Kidney epithelial cell (primary cell): ENCODE results near the gene EHD4. TPM values are rescaled to one million over a fixed set of nuclear protein-coding genes. Genes with fewer than 3 reads are reported as not detected.

ENCODE experiments used
- DNase-seq: peaks from one replicate; pipeline ENCODE4 v3.0.0-alpha.2; 2010; ENCODE audit warnings: low read depth
- H3K27me3 ChIP-seq: 2 replicates; pipeline ENCODE4 v1.6.0; 2011; ENCODE audit warnings: low read length; ENCODE audit not compliant: control insufficient read depth, insufficient read depth
- H3K36me3 ChIP-seq: 2 replicates; pipeline ENCODE4 v1.5.1; 2011; ENCODE audit warnings: low read length; ENCODE audit not compliant: control insufficient read depth, insufficient read depth
- H3K4me3 ChIP-seq: 2 replicates; pipeline ENCODE4 v1.5.1; 2011; ENCODE audit warnings: low read depth, mild to moderate bottlenecking, control low read depth, low read length
- total RNA-seq: library from RNA; depleted of rRNA; stranded (reverse); fragments of >200 nt; gene quantifications from 2 replicates; pipeline ENCODE4 v1.2.3, GENCODE V29; 2015
- TF ChIP-seq, protein P1 (sequence below): IDR thresholded peaks from 2 replicates; pipeline ENCODE4 v1.5.1; 2011; ENCODE audit warnings: mild to moderate bottlenecking, moderate library complexity, low read length, control low read depth, inconsistent platforms; ENCODE audit not compliant: insufficient read depth, poor library complexity, severe bottlenecking

EHD4 gene
- total RNA-seq, 1 donor from 2014 or later: 30.1 TPM

DNA sequence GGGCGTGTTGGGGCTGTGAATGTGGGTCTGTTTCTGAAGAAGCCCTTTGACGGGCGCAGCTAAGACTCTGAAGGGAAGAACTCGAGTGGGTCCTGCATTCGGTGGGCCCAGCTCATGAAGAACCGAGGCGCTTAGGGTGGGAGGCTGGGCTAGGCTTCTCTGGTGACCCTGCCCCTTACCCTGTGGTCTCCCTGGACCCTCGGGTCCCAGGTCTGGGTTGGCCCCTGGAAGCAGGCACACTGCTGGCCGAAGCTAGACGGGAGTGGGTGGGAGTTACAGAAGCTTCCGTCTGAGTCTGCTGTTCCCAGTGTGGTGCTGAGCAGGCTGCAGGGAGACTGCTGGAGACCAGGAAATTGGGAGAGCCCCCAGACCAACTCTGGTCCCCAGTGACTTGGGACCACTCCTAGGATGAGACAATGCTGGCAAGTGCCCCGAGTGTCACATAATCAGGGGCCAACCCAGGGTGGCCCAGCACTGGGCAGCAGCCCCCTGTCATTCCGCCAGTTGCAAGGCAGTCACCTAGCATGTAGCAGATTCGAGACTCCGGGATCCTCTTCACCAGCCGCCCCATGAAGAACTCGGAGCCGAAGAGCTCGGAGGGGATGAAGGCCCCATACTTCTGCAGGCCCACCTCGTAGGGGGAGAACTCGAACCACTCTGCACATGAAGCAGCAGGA, 16.7 kb upstream of the EHD4 start:
- TF ChIP-seq, protein P1, sequence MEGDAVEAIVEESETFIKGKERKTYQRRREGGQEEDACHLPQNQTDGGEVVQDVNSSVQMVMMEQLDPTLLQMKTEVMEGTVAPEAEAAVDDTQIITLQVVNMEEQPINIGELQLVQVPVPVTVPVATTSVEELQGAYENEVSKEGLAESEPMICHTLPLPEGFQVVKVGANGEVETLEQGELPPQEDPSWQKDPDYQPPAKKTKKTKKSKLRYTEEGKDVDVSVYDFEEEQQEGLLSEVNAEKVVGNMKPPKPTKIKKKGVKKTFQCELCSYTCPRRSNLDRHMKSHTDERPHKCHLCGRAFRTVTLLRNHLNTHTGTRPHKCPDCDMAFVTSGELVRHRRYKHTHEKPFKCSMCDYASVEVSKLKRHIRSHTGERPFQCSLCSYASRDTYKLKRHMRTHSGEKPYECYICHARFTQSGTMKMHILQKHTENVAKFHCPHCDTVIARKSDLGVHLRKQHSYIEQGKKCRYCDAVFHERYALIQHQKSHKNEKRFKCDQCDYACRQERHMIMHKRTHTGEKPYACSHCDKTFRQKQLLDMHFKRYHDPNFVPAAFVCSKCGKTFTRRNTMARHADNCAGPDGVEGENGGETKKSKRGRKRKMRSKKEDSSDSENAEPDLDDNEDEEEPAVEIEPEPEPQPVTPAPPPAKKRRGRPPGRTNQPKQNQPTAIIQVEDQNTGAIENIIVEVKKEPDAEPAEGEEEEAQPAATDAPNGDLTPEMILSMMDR: no peak
- H3K27me3 ChIP-seq: no peaks in the 10 kb centered on the region
- H3K36me3 ChIP-seq: no peaks in the 10 kb centered on the region
- DNase-seq: no peak
- H3K4me3 ChIP-seq: no peak overlapping the region

DNA sequence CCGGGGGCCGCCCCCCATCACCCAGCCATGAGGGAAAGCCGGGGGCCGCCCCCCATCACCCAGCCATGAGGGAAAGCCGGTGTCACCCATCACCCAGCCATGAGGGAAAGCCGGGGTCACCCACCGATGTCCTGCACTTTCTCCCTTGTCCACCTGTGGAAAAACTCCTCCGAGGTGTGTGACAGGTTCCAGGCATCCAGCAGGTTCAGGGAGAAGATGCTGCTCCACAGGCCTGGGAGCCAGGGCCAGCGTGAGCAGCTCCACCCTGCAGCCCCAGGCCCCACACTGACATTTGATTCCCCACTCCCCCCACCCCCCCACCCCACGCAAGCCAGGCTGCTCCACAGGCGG, 15.5 kb upstream of the EHD4 start:
- no peaks in the 10 kb centered on the region for H3K27me3 ChIP-seq
- no peaks in the 10 kb centered on the region for H3K36me3 ChIP-seq
- TF ChIP-seq, protein P1: no peak
- no peak for DNase-seq
- no peak overlapping the region for H3K4me3 ChIP-seq

DNA sequence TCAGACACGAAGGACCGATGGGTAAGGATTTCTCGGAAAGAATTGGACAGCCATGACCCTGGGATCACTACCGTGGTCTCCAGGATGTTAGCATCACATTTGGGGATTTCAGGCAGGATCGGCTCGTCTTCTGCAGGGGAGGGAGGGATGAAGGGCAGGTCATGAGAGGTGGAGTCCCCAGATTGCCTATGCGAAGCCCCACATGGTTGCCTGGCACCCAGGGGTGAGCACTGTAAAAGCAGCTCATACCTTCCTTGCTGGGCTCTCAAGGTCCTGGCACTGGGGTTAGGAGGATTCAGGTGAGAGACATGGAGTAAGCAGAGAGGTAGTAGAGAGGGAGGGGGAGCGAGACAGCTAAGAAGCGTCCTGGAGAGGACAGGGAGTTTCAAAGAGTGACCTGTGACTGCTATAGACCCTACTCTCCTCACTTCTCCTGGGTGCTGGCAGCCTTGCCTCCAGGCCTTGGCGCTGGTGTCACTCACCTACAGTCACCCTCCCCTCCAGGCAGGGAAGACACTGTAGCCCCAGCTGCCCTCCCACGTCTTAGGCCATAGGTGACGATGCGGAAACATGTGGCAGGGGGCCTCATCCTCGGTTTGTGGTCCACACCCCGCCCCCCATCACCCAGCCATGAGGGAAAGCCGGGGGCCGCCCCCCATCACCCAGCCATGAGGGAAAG, 15.0 kb upstream of the EHD4 start:
- H3K36me3 ChIP-seq: no peaks in the 10 kb centered on the region
- no peaks in the 10 kb centered on the region for H3K27me3 ChIP-seq
- DNase-seq: no peak
- TF ChIP-seq, protein P1: no peak
- H3K4me3 ChIP-seq: no peak overlapping the region

DNA sequence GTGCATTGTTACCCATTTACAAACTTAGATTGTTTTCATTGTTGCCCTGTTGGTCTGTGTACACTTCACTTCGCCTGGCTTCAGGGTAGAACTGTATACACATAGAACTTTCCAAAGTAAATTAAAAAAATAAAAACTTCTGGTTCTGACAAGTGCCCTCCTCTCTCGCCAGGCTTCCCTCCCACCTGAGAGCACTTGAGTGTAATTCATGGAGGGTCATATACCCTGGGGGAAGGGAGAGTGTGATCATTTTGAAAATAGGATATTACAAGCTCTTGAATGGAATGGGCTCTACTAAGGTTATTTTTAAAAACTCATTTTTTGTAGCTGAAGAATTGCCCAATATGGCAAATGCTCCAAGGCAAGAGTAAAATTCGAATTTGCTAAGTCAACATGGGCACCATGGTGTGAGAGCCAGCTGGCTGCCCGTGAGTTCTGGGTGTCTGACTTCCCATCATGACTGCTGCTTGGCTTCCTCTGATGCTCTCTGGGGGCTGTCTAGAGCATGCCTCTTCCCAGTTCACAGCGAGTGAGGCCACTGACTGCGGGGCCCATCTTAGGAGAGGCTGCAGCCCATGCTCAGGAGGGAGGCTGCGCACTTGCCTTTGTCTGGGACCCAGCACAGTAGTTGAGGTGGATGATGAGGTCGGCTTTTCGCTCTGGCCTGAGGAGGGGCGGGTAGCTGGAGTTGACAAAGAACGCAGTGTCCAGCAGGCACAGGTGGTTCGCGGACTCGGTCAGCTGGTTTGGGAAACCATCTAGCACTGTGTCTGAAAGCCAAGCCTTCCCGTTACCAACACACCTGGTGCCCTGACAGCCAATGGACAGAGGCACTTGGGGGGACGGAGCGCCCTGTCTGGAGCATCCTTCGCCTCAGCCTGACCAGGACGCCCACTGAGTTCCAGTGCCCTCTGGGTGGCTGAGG, 13.1 kb upstream of the EHD4 start:
- Histone ChIP-seq H3K4me3 (no peak overlapping the region), H3K36me3 (no peaks in the 10 kb centered on the region), H3K27me3 (no peaks in the 10 kb centered on the region)
- TF ChIP-seq, protein P1: no peak
- DNase-seq: no peak

DNA sequence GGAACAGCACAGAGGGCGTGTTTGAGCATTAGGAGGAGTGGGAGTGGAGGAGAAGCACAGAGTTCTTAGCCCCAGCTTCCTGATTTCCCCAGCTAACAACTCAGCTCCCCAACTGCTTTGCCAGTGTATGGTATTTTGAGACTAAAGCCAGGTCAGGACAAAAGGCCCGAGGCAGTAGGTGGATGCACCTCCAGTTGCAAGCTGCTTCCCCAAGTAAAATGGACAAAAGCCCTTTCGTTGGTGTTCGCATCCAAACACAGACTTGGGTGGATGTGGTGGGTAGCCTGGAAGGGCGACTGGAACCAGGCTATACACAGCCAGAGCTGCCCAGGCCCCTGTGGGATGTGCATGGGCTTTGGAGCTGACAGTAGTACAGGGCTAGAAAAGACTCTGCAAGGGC, 12.3 kb upstream of the EHD4 start:
- Histone ChIP-seq H3K36me3 (no peaks in the 10 kb centered on the region), H3K4me3 (no peak overlapping the region), H3K27me3 (no peaks in the 10 kb centered on the region)
- TF ChIP-seq, protein P1: no peak
- no peak for DNase-seq
